KMS-11 (cell line): Measurements from ENCODE around the gene HOXB5.
A peak's percentile ranks its signal among the peaks of the same experiment; 100 is the strongest.

Experiments
- H2AFZ ChIP-seq: fragments of 200-600 bp; sonication (generic); 2 replicates; pipeline ENCODE4 v1.6.1; 2016; ENCODE audit warnings: antibody characterized with exemption, mixed run types, low read depth
- H3K27ac ChIP-seq: fragments of 200-600 bp; sonication (generic); 2 replicates; pipeline ENCODE4 v1.6.1; 2016; ENCODE audit warnings: mild to moderate bottlenecking, mixed run types
- H3K27me3 ChIP-seq: fragments of 200-600 bp; sonication (generic); 2 replicates; pipeline ENCODE4 v1.6.1; 2017; ENCODE audit warnings: mild to moderate bottlenecking, low read depth, mixed run types, moderate library complexity; ENCODE audit not compliant: insufficient read depth
- H3K36me3 ChIP-seq: fragments of 200-600 bp; sonication (generic); 2 replicates; pipeline ENCODE4 v1.6.1; 2017; ENCODE audit warnings: mild to moderate bottlenecking, mixed run types; ENCODE audit not compliant: insufficient read depth
- H3K4me1 ChIP-seq: fragments of 200-600 bp; sonication (generic); 2 replicates; pipeline ENCODE4 v1.6.1; 2016; ENCODE audit warnings: mild to moderate bottlenecking, low read depth, mixed run types; ENCODE audit not compliant: poor library complexity, severe bottlenecking
- H3K4me2 ChIP-seq: fragments of 200-600 bp; sonication (generic); 2 replicates; pipeline ENCODE4 v1.7.0; 2016; ENCODE audit warnings: mild to moderate bottlenecking, mixed run types
- H3K4me3 ChIP-seq: fragments of 200-600 bp; sonication (generic); IDR thresholded peaks from 2 replicates; pipeline ENCODE4 v1.6.1; 2017; ENCODE audit warnings: low read depth, low read length, mixed read lengths; ENCODE audit not compliant: insufficient read depth
- H3K79me2 ChIP-seq: fragments of 200-600 bp; sonication (generic); 2 replicates; pipeline ENCODE4 v1.6.1; 2016; ENCODE audit warnings: low read depth, mixed run types; ENCODE audit not compliant: insufficient read depth
- H3K9ac ChIP-seq: fragments of 200-600 bp; sonication (generic); 2 replicates; pipeline ENCODE4 v1.6.1; 2016; ENCODE audit warnings: mild to moderate bottlenecking, mixed run types
- H4K20me1 ChIP-seq: fragments of 200-600 bp; sonication (generic); 2 replicates; pipeline ENCODE4 v1.6.1; 2016; ENCODE audit warnings: mild to moderate bottlenecking, mixed run types; ENCODE audit not compliant: insufficient read depth
- CTCF ChIP-seq: fragments of 200-600 bp; sonication (generic); conservative IDR thresholded peaks from 2 replicates; pipeline ENCODE4 v1.6.1; 2017; ENCODE audit warnings: low read depth, mild to moderate bottlenecking, antibody characterized with exemption, low read length, moderate library complexity, mixed read lengths

Gene HOXB5

GRCh38 chr17:48593840-48594537 lies 410 bp upstream of the HOXB5 start:
- peak; percentile 75 for TF ChIP-seq CTCF
- Histone ChIP-seq H3K36me3 (no peaks in the 10 kb centered on the region), H4K20me1 (no peaks in the 10 kb centered on the region), H3K4me2 (peak overlapping the region; percentile 47), H3K9ac (no peak overlapping the region), H3K79me2 (no peaks in the 10 kb centered on the region), H3K4me1 (peaks cover 5% of the 10 kb centered on the region), H3K4me3 (no peak overlapping the region), H3K27ac (no peak overlapping the region), H3K27me3 (peaks cover 25% of the 10 kb centered on the region), H2AFZ (peak overlapping the region; percentile 79)

- no peak overlapping the region for H2AFZ ChIP-seq
- H4K20me1 ChIP-seq, result no peaks in the 10 kb centered on the region
- H3K4me3 ChIP-seq, result no peak overlapping the region
- no peaks in the 10 kb centered on the region for H3K36me3 ChIP-seq
- H3K4me2 ChIP-seq, result no peak overlapping the region
- H3K79me2 ChIP-seq, result no peaks in the 10 kb centered on the region
- H3K27ac ChIP-seq, result no peak overlapping the region
- peaks cover 10% of the 10 kb centered on the region for H3K27me3 ChIP-seq
- H3K4me1 ChIP-seq, result peaks cover 5% of the 10 kb centered on the region
- no peak overlapping the region for H3K9ac ChIP-seq
- TF ChIP-seq CTCF, result no peak
Observed at GRCh38 chr17:48592577-48592976, 1.0 kb downstream of the HOXB5 start.

GRCh38 chr17:48592057-48592514 lies 1.5 kb downstream of the HOXB5 start:
- Histone ChIP-seq H3K4me1 (peaks cover 5% of the 10 kb centered on the region), H2AFZ (no peak overlapping the region), H3K27ac (no peak overlapping the region), H3K9ac (no peak overlapping the region), H3K36me3 (no peaks in the 10 kb centered on the region), H3K27me3 (peaks cover 7% of the 10 kb centered on the region), H3K79me2 (no peaks in the 10 kb centered on the region), H3K4me2 (no peak overlapping the region), H3K4me3 (no peak overlapping the region), H4K20me1 (no peaks in the 10 kb centered on the region)
- TF ChIP-seq CTCF, result no peak

- Histone ChIP-seq H2AFZ (no peak overlapping the region), H3K9ac (no peak overlapping the region), H4K20me1 (no peaks in the 10 kb centered on the region), H3K4me3 (no peak overlapping the region), H3K4me2 (no peak overlapping the region), H3K4me1 (peaks cover 5% of the 10 kb centered on the region), H3K36me3 (no peaks in the 10 kb centered on the region), H3K27ac (no peak overlapping the region), H3K79me2 (no peaks in the 10 kb centered on the region), H3K27me3 (peaks cover 6% of the 10 kb centered on the region)
- no peak for TF ChIP-seq CTCF
Observed at GRCh38 chr17:48591255-48592056, 2.1 kb downstream of the HOXB5 start.
